ENCODE measurements around the gene CYP1B1.
"Not testable (repeated sequence)": the region's sequence is repeated elsewhere in the genome, so short reads cannot be mapped to it uniquely, and the experiment has no call there.

The CYP1B1 gene

GRCh38 chr2:38099099-38100028 is 23.4 kb upstream of the CYP1B1 start:
- FAIRE-seq: no peak
- no peak for DNase-seq (ENCODE audit: low spot score)

GRCh38 chr2:38098421-38099098 is 22.6 kb upstream of the CYP1B1 start:
- no peak for FAIRE-seq
- no peak for DNase-seq (ENCODE audit: low spot score)

GRCh38 chr2:38097988-38098385 is 22.0 kb upstream of the CYP1B1 start:
- FAIRE-seq (no peak), DNase-seq (ENCODE audit: low spot score) (no peak)

GRCh38 chr2:38097258-38097987 is 21.5 kb upstream of the CYP1B1 start:
- no peak for FAIRE-seq

GRCh38 chr2:38095996-38096861 is 20.3 kb upstream of the CYP1B1 start:
- no peak for FAIRE-seq

More at GRCh38 chr2:38097258-38097987, 21.5 kb upstream of the CYP1B1 start:
- no peak for DNase-seq (ENCODE audit: low spot score)

GRCh38 chr2:38095079-38095995 is 19.4 kb upstream of the CYP1B1 start:
- FAIRE-seq: no peak
- no peak for DNase-seq (ENCODE audit: low spot score)

More at GRCh38 chr2:38095996-38096861, 20.3 kb upstream of the CYP1B1 start:
- no peak for DNase-seq (ENCODE audit: low spot score)

GRCh38 chr2:38093527-38094165 is 17.7 kb upstream of the CYP1B1 start:
- DNase-seq (ENCODE audit: low spot score): no peak
- FAIRE-seq: no peak

GRCh38 chr2:38092196-38092902 is 16.4 kb upstream of the CYP1B1 start:
- no peak for FAIRE-seq
- no peak for DNase-seq (ENCODE audit: low spot score)

GRCh38 chr2:38091760-38092159 is 15.8 kb upstream of the CYP1B1 start:
- DNase-seq (ENCODE audit: low spot score) (no peak), FAIRE-seq (no peak)

GRCh38 chr2:38090928-38091327 is 15.0 kb upstream of the CYP1B1 start:
- no peak for FAIRE-seq

GRCh38 chr2:38090212-38090611 is 14.3 kb upstream of the CYP1B1 start:
- not testable (repeated sequence) for FAIRE-seq; DNase-seq (ENCODE audit: low spot score)

More at GRCh38 chr2:38090928-38091327, 15.0 kb upstream of the CYP1B1 start:
- no peak for DNase-seq (ENCODE audit: low spot score)

- not testable (repeated sequence) for FAIRE-seq
These were observed 10.2 kb upstream of the CYP1B1 start for GRCh38 chr2:38085998-38086698.

GRCh38 chr2:38084556-38084955 is 8.6 kb upstream of the CYP1B1 start:
- FAIRE-seq; DNase-seq (ENCODE audit: low spot score): not testable (repeated sequence)

More at GRCh38 chr2:38085998-38086698, 10.2 kb upstream of the CYP1B1 start:
- not testable (repeated sequence) for DNase-seq (ENCODE audit: low spot score)

- DNase-seq (ENCODE audit: low spot score); FAIRE-seq: not testable (repeated sequence)
These were observed 6.8 kb upstream of the CYP1B1 start for GRCh38 chr2:38082727-38083126.

GRCh38 chr2:38080346-38080745 is 4.4 kb upstream of the CYP1B1 start:
- DNase-seq (ENCODE audit: low spot score): no peak
- FAIRE-seq: no peak

- no peak for DNase-seq (ENCODE audit: low spot score)
- FAIRE-seq: no peak
These were observed 3.4 kb upstream of the CYP1B1 start for GRCh38 chr2:38079116-38080052.

GRCh38 chr2:38077431-38077769 is 1.4 kb upstream of the CYP1B1 start:
- no peak for FAIRE-seq

More at GRCh38 chr2:38077431-38077769, 1.4 kb upstream of the CYP1B1 start:
- DNase-seq (ENCODE audit: low spot score): no peak
